Measurements from ENCODE around the gene EGR4. TPM values are rescaled to one million over a fixed set of nuclear protein-coding genes. Genes with fewer than 3 reads are reported as not detected.

The EGR4 gene
- total RNA-seq, 2 donors from 2014 or later, result 0.16 TPM; not detected in 1

DNA sequence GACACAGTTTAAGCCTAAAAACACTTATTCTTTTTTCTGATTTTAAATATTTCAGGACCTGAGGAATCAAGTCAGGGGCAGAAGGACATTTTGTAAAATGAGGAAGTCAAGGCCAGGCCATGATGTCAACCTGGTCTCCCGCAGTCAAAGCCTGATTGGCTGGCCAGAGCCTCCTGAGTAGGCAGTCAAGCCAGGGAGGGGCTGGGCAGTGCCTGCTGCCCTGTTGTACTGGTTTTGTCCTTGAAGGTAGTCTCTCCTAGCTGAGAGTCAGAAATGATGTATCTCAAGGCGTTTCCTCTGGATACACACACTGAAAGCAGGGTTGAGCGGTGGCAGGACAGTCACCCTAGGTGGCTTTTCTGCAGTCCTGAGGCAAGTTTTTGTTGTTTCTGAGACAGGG lies 39.4 kb downstream of the EGR4 start:
- no peak for TF ChIP-seq CTCF (IDR thresholded peaks at IDR 0.05)
- Histone ChIP-seq H3K4me3 (no peak overlapping the region), H3K36me3 (peaks cover 60% of the 10 kb centered on the region), H3K4me1 (no peaks in the 10 kb centered on the region), H3K27me3 (no peaks in the 10 kb centered on the region), H3K9me3 (no peaks in the 10 kb centered on the region), H3K27ac (no peak overlapping the region)
- no peak for DNase-seq (ENCODE audit: low spot score)

GRCh38 chr2:73253400-73253799 lies 39.9 kb downstream of the EGR4 start:
- H3K27ac ChIP-seq, result no peak overlapping the region
- no peaks in the 10 kb centered on the region for H3K4me1 ChIP-seq
- no peaks in the 10 kb centered on the region for H3K9me3 ChIP-seq
- H3K36me3 ChIP-seq, result peaks cover 65% of the 10 kb centered on the region
- no peak for TF ChIP-seq CTCF (IDR thresholded peaks at IDR 0.05)
- DNase-seq (ENCODE audit: low spot score), result no peak
- H3K4me3 ChIP-seq, result no peak overlapping the region
- H3K27me3 ChIP-seq, result no peaks in the 10 kb centered on the region

DNA sequence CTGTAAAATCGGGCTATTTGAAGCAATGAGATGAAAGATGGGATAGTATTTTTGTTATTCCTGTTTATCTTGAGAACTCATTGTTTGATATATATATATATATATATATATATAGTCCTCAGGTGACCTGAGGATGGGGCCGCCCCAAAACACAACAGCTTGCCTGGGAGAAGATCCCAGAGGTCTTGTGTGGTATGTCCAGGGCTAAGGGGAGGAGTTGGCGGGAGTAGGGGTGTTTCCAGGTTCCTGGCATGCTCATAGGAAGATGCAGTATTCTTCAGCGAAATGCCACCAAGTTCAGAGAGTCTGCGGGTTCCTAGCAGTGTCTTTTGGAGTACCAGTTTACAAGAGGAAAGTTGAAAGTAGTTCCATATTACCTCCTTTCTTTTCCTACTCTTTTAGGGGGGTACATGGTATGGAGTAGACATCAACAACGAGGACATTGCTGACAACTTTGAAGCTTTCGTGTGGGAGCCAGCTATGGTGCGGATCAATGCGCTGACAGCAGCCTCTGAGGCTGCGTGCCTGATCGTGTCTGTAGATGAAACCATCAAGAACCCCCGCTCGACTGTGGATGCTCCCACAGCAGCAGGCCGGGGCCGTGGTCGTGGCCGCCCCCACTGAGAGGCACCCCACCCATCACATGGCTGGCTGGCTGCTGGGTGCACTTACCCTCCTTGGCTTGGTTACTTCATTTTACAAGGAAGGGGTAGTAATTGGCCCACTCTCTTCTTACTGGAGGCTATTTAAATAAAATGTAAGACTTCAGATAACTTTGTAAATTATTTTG lies 40.9 kb downstream of the EGR4 start:
- Histone ChIP-seq H3K36me3 (peaks cover 74% of the 10 kb centered on the region), H3K9me3 (no peaks in the 10 kb centered on the region), H3K27me3 (no peaks in the 10 kb centered on the region), H3K4me1 (no peaks in the 10 kb centered on the region), H3K4me3 (no peak overlapping the region), H3K27ac (no peak overlapping the region)
- TF ChIP-seq CTCF (IDR thresholded peaks at IDR 0.05), result no peak
- no peak for DNase-seq (ENCODE audit: low spot score)

DNA sequence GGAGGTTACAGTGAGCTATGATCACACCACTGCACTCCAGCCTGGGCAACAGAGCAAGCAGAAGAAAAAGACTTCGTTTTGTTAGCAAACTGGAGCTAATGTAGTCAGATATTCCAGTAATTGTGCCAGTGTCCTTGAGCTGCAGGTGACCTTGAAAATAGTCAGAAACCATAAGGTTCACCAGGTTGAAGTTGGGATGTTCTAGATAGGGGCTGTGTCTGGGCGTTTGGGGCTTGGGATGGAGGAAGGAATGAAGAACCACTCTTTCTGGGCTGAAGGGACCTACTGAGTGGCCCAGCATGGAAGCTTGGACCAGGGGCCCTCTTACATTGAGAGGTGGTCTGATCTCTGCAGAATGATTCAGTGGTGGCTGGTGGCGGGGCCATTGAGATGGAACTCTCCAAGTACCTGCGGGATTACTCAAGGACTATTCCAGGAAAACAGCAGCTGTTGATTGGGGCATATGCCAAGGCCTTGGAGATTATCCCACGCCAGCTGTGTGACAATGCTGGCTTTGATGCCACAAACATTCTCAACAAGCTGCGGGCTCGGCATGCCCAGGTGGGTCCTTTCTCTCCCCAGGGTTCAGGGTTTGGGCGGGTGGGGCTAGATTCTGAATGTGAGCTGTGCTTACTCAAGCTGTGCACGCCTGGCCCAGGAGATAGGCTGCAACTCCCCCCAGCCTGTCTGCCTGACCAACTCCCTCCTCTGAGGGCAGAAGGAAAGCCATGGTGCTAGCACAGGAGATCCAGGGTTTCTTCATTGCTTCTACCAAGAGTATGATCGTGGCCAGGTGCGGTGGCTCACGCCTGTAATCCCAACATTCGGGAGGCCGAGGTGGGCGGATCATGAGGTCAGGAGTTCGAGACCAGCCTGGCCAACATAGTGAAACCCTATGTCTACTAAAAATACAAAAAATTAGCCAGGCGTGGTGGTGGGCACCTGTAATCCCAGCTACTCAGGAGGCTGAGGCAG lies 42.2 kb downstream of the EGR4 start:
- Histone ChIP-seq H3K27ac (no peak overlapping the region), H3K36me3 (peaks cover 87% of the 10 kb centered on the region)
- DNase-seq (ENCODE audit: low spot score), result no peak

DNA sequence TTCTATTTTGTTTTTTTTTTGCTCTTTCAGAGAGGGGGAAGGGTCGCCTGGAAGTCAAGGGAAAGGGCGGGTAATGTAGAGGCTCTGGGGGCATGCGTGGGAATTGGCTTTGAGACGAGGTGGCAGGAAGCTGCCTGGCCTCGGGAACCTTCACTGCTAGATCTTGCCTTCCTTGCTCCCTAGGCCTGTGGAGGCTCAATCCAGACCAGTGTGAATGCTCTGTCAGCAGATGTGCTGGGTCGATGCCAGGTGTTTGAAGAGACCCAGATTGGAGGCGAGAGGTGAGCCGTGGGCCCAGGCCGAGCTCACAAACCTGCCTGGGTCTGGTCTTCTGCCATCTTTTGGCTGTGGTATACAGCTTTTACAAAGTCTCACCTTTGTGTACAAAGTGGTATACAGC lies 43.7 kb downstream of the EGR4 start:
- no peaks in the 10 kb centered on the region for H3K27me3 ChIP-seq
- H3K4me3 ChIP-seq, result no peak overlapping the region
- H3K4me1 ChIP-seq, result no peaks in the 10 kb centered on the region
- DNase-seq (ENCODE audit: low spot score), result no peak
- no peak for TF ChIP-seq CTCF (IDR thresholded peaks at IDR 0.05)
- H3K9me3 ChIP-seq, result no peaks in the 10 kb centered on the region
- no peak overlapping the region for H3K27ac ChIP-seq
- peaks cover 98% of the 10 kb centered on the region for H3K36me3 ChIP-seq

More for the DNA sequence above, 42.2 kb downstream of the EGR4 start:
- Histone ChIP-seq H3K4me3 (no peak overlapping the region), H3K9me3 (no peaks in the 10 kb centered on the region), H3K4me1 (no peaks in the 10 kb centered on the region), H3K27me3 (no peaks in the 10 kb centered on the region)
- no peak for TF ChIP-seq CTCF (IDR thresholded peaks at IDR 0.05)

Measured in right atrium auricular region (tissue), 2 donors.